ENCODE measurements around the gene MLN. TPM values are rescaled to one million over a fixed set of nuclear protein-coding genes. Genes with fewer than 3 reads are reported as not detected.

Gene MLN
- not detected in 2 replicates for total RNA-seq (ENCODE audit: low replicate concordance)

- H3K4me3 ChIP-seq (ENCODE audit: low read depth, low read length) = no peak within 1 kb of the TSS
- DNase-seq (ENCODE audit: low read depth) = no peak
- TF ChIP-seq CTCF (IDR thresholded peaks at IDR 0.05; ENCODE audit: insufficient read depth, low read length) = no peak
These were observed at the start of gene MLN for GRCh38 chr6:33803571-33804053. Gene MLN (minus strand): TSS chr6:33804003. CDS start chr6:33801163, 2,840 bp downstream.

- DNase-seq (ENCODE audit: low read depth) = no peak
- no peak overlapping the region for H3K4me3 ChIP-seq (ENCODE audit: low read depth, low read length)
- no peak for TF ChIP-seq CTCF (IDR thresholded peaks at IDR 0.05; ENCODE audit: insufficient read depth, low read length)
These were observed 49.2 kb upstream of the MLN start for GRCh38 chr6:33853026-33853425.

GRCh38 chr6:33851959-33852358 lies 48.2 kb upstream of the MLN start:
- DNase-seq (ENCODE audit: low read depth) = no peak
- no peak overlapping the region for H3K4me3 ChIP-seq (ENCODE audit: low read depth, low read length)
- peak; percentile 57 for TF ChIP-seq CTCF (IDR thresholded peaks at IDR 0.05; ENCODE audit: insufficient read depth, low read length)

- DNase-seq (ENCODE audit: low read depth) = no peak
- H3K4me3 ChIP-seq (ENCODE audit: low read depth, low read length) = no peak overlapping the region
- no peak for TF ChIP-seq CTCF (IDR thresholded peaks at IDR 0.05; ENCODE audit: insufficient read depth, low read length)
These were observed 47.2 kb upstream of the MLN start for GRCh38 chr6:33850869-33851541.

DNA sequence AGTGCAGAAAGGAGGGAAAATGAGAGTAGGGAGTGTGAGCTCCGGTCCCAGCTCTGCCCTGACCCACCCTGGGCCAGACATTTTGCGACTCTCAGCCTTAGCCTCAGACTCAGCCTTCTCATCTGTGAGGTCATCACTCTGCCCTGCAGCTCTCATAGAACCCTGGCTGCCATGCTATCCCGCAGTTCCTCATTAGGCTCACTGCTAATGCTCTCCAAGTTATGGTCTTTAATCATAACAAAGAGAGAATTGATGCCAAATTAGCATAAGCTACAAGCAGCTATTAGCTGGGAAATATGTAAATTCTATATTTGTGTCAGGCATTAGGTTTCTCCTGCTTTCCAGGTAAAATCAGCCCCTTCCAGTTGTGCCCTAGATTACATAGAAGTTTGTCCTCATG lies 46.5 kb upstream of the MLN start:
- no peak for TF ChIP-seq CTCF (IDR thresholded peaks at IDR 0.05; ENCODE audit: insufficient read depth, low read length)
- no peak overlapping the region for H3K4me3 ChIP-seq (ENCODE audit: low read depth, low read length)
- no peak for DNase-seq (ENCODE audit: low read depth)

- TF ChIP-seq CTCF (IDR thresholded peaks at IDR 0.05; ENCODE audit: insufficient read depth, low read length) = no peak
- no peak for DNase-seq (ENCODE audit: low read depth)
- no peak overlapping the region for H3K4me3 ChIP-seq (ENCODE audit: low read depth, low read length)
These were observed 45.8 kb upstream of the MLN start for GRCh38 chr6:33849500-33850075.
